Fibroblast of lung (primary cell): ENCODE measurements around the gene QRFPR. TPM values are rescaled to one million over a fixed set of nuclear protein-coding genes. Genes with fewer than 3 reads are reported as not detected.

Source experiments
- DNase-seq, 2 donors: peaks; one replicate each; pipeline versions ENCODE4 v3.0.0 to v3.0.0-alpha.2; 2010; ENCODE audit warnings: low read depth in 2 of 2
- H2AFZ ChIP-seq: 2 replicates; pipeline ENCODE4 v1.5.1; 2012; ENCODE audit warnings: low read length, control low read depth, inconsistent platforms
- H3K27ac ChIP-seq: 2 replicates; pipeline ENCODE4 v1.5.1; 2011; ENCODE audit warnings: low read length, control low read depth; ENCODE audit not compliant: insufficient read depth
- H3K27me3 ChIP-seq: 2 replicates; pipeline ENCODE4 v1.5.1; 2011; ENCODE audit warnings: mild to moderate bottlenecking, low read length; ENCODE audit not compliant: control insufficient read depth, insufficient read depth
- H3K36me3 ChIP-seq: 2 replicates; pipeline ENCODE4 v1.5.1; 2011; ENCODE audit warnings: low read length; ENCODE audit not compliant: control insufficient read depth, insufficient read depth
- H3K4me1 ChIP-seq: 2 replicates; pipeline ENCODE4 v1.5.1; 2011; ENCODE audit warnings: low read length; ENCODE audit not compliant: control insufficient read depth, insufficient read depth; ENCODE audit errors: extremely low read depth
- H3K4me2 ChIP-seq: 2 replicates; pipeline ENCODE4 v1.5.1; 2011; ENCODE audit warnings: low read length, control low read depth; ENCODE audit not compliant: insufficient read depth; ENCODE audit errors: extremely low read depth
- H3K4me3 ChIP-seq, 4 experiments: fragments of 200-600 bp in 1 of 4; sonication (generic) in 1 of 4; replicated peaks in 1 of 4; 2 replicates each; pipeline ENCODE4 v1.5.1; 2011 to 2016; ENCODE audit warnings: low read length in 4 of 4, low read depth in 3 of 4, mild to moderate bottlenecking in 3 of 4, control low read depth in 2 of 4, inconsistent platforms in 1 of 4, mixed read lengths in 1 of 4; ENCODE audit not compliant: insufficient read depth in 1 of 4; ENCODE audit errors: control extremely low read depth in 1 of 4
- H3K79me2 ChIP-seq: 2 replicates; pipeline ENCODE4 v1.5.1; 2012; ENCODE audit warnings: mild to moderate bottlenecking, low read length, inconsistent platforms; ENCODE audit not compliant: control insufficient read depth, insufficient read depth
- H3K9ac ChIP-seq: 2 replicates; pipeline ENCODE4 v1.5.1; 2011; ENCODE audit warnings: mild to moderate bottlenecking, low read length, control low read depth; ENCODE audit not compliant: insufficient read depth
- H3K9me3 ChIP-seq: 2 replicates; pipeline ENCODE4 v1.5.1; 2012; ENCODE audit warnings: low read depth, low read length; ENCODE audit not compliant: control insufficient read depth, insufficient read depth
- H4K20me1 ChIP-seq: 2 replicates; pipeline ENCODE4 v1.5.1; 2011; ENCODE audit warnings: low read length; ENCODE audit not compliant: control insufficient read depth, insufficient read depth; ENCODE audit errors: extremely low read depth
- CTCF ChIP-seq, 2 donors: IDR thresholded peaks in 1 of 2; conservative IDR thresholded peaks in 1 of 2; 1 replicate in 1 of 2; 2 replicates in 1 of 2; pipeline ENCODE4 v1.5.1; 2011 to 2012; ENCODE audit warnings: low read length in 2 of 2, control low read depth in 1 of 2, inconsistent platforms in 1 of 2, low read depth in 1 of 2, mild to moderate bottlenecking in 1 of 2
- EZH2 ChIP-seq: IDR thresholded peaks from 2 replicates; pipeline ENCODE4 v1.5.1; 2012; ENCODE audit warnings: low read length, control low read depth, mild to moderate bottlenecking; ENCODE audit errors: missing control alignments
- polyA plus RNA-seq, 2 donors: library from polyadenylated mRNA; depleted of rRNA in 1 of 2; stranded (reverse) in 1 of 2; unstranded in 1 of 2; fragments of >200 nt; gene quantifications; 2 replicates each; pipeline ENCODE4 v1.2.1, GENCODE V29; 2011 to 2012; ENCODE audit warnings: missing spikeins in 1 of 2
- total RNA-seq: library from RNA; depleted of rRNA; stranded (reverse); fragments of >200 nt; gene quantifications from 2 replicates; pipeline ENCODE4 v1.2.1, GENCODE V29; 2014

The QRFPR gene
- total and polyA plus RNA-seq, 2 donors (not counting 1 experiment from before 2014, with no cell fraction given): not detected

GRCh38 chr4:121379276-121379675, 1.5 kb downstream of the QRFPR start:
- H3K4me3 ChIP-seq: no peak overlapping the region
- no peak overlapping the region for H3K4me2 ChIP-seq
- no peak for TF ChIP-seq EZH2
- TF ChIP-seq CTCF (conservative IDR thresholded peaks at IDR 0.05 in 1 of 2, IDR thresholded peaks at IDR 0.05 in 1 of 2; ENCODE audit: low read depth in 1 of 2, low read length in 2 of 2): no peak
- peaks cover 22% of the 10 kb centered on the region for H3K27me3 ChIP-seq
- H3K36me3 ChIP-seq: no peaks in the 10 kb centered on the region
- no peaks in the 10 kb centered on the region for H3K9me3 ChIP-seq
- H3K9ac ChIP-seq: no peak overlapping the region
- no peak overlapping the region for H3K27ac ChIP-seq
- H3K4me1 ChIP-seq: no peaks in the 10 kb centered on the region
- no peaks in the 10 kb centered on the region for H3K79me2 ChIP-seq
- H4K20me1 ChIP-seq: no peaks in the 10 kb centered on the region
- H2AFZ ChIP-seq: no peak overlapping the region
- no peak for DNase-seq

- Histone ChIP-seq H3K36me3 (no peaks in the 10 kb centered on the region), H2AFZ (no peak overlapping the region), H3K27me3 (peaks cover 22% of the 10 kb centered on the region), H4K20me1 (no peaks in the 10 kb centered on the region), H3K79me2 (no peaks in the 10 kb centered on the region), H3K27ac (no peak overlapping the region), H3K9ac (no peak overlapping the region), H3K4me3 (no peak overlapping the region), H3K9me3 (no peaks in the 10 kb centered on the region), H3K4me1 (no peaks in the 10 kb centered on the region), H3K4me2 (no peak overlapping the region)
- no peak for DNase-seq
- TF ChIP-seq CTCF (conservative IDR thresholded peaks at IDR 0.05 in 1 of 2, IDR thresholded peaks at IDR 0.05 in 1 of 2; ENCODE audit: low read depth in 1 of 2, low read length in 2 of 2) (no peak), EZH2 (no peak)
Measured at GRCh38 chr4:121377076-121377475, 3.7 kb downstream of the QRFPR start.

- Histone ChIP-seq H3K4me2 (no peak overlapping the region), H3K27me3 (peaks cover 22% of the 10 kb centered on the region), H3K79me2 (no peaks in the 10 kb centered on the region), H3K4me3 (no peak overlapping the region), H3K27ac (no peak overlapping the region), H3K9ac (no peak overlapping the region), H3K4me1 (no peaks in the 10 kb centered on the region), H4K20me1 (no peaks in the 10 kb centered on the region), H2AFZ (no peak overlapping the region), H3K36me3 (no peaks in the 10 kb centered on the region), H3K9me3 (no peaks in the 10 kb centered on the region)
- DNase-seq: no peak
- TF ChIP-seq EZH2 (no peak), CTCF (conservative IDR thresholded peaks at IDR 0.05 in 1 of 2, IDR thresholded peaks at IDR 0.05 in 1 of 2; ENCODE audit: low read depth in 1 of 2, low read length in 2 of 2) (no peak)
Measured at GRCh38 chr4:121376556-121376955, 4.3 kb downstream of the QRFPR start.
